Measurements from ENCODE around the gene GALR3.

GRCh38 chr22:37790234-37790633 is 32.9 kb upstream of the GALR3 start:
- no peak for TF ChIP-seq CTCF (IDR thresholded peaks at IDR 0.05)
- no peak for TF ChIP-seq POLR2A (IDR thresholded peaks at IDR 0.05)
